Endometrium (tissue), 2 donors: ENCODE measurements around the gene DHX34.
"Not testable (repeated sequence)": the region's sequence is repeated elsewhere in the genome, so short reads cannot be mapped to it uniquely, and the experiment has no call there.

Experiments used
- FAIRE-seq: peaks from 2 replicates; lab custom pipeline; 2012; peaks lifted over from hg19 to GRCh38; lab: Jason Lieb, UNC
- donor health status: control.
- donor health status: control.

Gene DHX34

GRCh38 chr19:47331490-47331889 is 17.6 kb upstream of the DHX34 start:
- FAIRE-seq: no peak

DNA sequence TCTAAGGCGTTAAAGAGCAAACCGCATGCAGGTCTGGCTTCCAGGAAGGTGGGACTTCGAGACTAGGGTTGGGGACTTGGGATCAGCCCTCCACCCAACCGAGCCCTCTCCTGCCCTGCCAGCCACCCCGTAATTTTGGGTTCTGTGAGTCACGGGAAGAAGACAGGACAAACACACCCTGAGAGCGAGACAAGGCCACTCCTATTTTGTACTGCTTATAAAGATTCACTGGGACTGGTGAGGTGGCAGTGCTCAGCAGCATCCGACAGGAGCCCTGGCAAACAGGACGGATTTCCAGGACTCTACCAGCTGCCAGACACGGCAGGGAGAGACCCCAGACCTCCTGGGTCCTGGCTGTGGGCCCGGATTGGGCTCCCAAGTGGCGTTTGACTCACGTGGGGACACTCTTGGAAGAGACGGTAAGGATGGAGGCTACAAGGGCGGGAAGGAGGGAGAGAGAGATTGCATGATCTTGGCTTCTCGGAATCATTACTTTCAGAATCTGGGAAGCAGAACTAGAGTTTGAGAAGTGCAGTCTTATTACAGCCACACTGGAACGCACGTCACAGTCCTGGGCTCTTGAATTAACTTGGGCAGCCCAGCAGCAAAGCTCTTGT is 17.1 kb upstream of the DHX34 start, which contains the start of gene C5AR2:
Gene C5AR2, plus strand, starts transcription at position 245 of the 617 bp plus-strand sequence. CDS start 8,625 bp downstream, outside the sequence.
- FAIRE-seq: no peak

DNA sequence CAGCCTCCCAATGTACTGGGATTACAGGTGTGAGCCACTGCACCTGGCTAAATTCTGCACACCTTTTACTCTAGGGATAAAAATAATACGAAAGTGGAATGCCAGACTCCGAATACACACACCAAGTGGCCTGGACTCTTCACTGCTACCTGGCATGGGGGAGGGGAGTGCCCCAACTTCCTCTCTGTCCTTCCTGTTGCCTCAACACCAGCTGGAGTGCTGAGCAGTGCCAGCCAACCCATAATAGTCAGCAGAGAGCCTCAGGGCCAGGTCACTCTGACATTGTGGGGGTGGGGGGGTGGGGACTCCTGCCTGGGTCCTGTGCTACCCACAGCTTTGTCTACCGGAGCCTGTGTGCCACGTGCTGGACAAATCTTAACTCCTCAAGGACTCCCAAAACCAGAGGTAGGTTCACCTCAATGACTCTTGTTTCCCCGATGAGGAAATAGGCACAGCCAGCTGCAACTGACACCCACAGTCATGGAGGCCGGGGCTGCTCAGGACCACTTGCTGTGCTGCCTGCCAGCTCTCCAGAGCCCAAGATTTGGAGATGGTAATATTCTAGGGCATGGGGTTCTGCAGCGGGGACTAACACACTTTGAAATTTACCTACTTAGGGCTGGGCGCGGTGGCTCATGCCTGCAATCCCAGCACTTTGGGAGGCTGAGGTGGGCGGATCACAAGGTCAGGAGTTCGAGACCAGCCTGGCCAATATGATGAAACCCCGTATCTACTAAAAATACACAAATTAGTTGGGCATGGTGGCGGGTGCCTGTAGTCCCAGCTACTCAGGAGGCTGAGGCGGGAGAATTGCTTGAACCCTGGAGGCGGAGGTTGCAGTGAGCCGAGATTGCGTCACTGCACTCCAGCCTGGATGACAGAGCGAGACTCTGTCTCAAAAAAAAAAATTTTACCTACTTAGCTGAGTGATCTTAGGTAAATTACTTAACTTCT is 12.1 kb upstream of the DHX34 start:
- FAIRE-seq: not testable (repeated sequence)

DNA sequence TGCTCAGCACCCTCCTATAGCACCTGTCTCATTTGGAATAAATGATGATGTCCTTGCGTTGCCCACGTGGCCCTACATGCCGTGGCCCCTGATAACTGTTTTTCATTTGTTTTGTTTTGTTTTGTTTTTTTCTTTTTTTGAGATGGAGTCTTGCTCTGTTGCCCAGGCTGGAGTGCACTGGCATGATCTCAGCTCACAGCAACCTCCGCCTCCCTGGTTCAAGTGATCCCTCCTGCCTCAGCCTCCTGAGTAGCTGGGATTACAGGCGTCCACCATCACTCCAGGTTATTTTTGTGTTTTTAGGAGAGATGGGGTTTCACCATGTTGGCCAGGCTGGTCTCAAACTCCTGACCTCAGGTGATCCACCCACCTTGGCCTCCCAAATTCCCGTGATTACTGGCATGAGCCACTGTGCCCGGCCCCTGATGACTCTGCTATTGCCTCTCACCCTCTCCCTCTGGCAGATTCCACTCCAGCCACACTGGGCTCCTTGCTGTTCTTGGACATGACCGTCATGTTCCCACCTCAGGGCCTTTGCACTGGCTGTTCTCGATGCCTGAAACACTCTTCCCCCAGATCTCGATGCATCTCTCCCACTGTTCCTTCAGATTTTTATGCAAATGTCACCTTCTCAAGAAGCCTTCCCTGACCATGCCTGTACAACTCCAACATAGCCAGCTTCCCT is 9.8 kb upstream of the DHX34 start:
- FAIRE-seq: no peak

DNA sequence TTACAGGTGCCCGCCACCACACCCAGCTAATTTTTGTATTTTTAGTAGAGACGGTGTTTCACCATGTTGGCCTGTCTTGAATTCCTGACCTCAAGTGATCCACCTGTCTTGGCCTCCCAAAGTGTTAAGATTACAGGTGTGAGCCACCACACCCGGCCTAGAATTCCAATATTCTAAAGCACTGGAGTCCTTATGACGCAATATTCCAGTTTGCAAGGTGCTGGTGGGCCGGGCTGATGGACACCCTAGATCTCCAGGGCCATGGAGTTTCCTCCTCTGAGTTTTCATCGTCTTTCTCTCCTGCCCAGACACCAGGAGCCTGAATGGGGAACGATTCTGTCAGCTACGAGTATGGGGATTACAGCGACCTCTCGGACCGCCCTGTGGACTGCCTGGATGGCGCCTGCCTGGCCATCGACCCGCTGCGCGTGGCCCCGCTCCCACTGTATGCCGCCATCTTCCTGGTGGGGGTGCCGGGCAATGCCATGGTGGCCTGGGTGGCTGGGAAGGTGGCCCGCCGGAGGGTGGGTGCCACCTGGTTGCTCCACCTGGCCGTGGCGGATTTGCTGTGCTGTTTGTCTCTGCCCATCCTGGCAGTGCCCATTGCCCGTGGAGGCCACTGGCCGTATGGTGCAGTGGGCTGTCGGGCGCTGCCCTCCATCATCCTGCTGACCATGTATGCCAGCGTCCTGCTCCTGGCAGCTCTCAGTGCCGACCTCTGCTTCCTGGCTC is 8.5 kb upstream of the DHX34 start:
- FAIRE-seq: no peak

DNA sequence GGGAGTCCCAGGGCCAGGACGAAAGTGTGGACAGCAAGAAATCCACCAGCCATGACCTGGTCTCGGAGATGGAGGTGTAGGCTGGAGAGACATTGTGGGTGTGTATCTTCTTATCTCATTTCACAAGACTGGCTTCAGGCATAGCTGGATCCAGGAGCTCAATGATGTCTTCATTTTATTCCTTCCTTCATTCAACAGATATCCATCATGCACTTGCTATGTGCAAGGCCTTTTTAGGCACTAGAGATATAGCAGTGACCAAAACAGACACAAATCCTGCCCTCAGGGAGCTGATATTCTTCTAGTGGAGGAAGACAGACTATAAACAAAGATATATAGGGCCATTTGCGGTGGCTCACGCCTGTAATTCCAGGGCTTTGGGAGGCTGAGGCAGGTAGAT is 7.4 kb upstream of the DHX34 start:
- no peak for FAIRE-seq

DNA sequence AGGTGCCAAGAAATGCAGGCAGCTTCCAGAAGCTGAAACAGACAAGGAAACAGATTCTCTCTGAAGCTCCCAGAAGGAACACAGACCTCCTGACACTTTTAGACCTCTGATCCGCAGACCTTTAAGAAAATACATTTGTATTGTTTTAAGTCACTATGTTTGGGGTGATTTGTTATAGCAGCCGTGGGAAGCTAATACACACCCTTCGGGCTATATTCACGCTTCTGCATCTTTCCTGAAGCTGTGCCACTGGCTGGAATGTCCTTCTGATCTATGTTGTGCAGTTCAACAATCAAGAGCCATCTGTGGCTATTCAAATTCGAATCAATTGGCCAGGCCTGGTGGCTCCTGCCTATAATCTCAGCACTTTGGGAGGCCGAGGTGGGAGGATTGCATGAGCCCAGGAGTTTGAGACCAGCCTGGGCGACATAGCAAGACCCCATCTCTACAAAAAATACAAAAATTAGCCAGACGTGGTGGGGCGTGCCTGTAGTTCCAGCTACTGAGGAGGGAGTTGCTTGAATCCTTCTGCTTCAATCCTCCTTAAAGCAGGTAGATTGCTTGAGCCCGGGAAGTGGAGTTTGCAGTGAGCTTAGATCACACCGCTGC is 5.8 kb upstream of the DHX34 start:
- no peak for FAIRE-seq

DNA sequence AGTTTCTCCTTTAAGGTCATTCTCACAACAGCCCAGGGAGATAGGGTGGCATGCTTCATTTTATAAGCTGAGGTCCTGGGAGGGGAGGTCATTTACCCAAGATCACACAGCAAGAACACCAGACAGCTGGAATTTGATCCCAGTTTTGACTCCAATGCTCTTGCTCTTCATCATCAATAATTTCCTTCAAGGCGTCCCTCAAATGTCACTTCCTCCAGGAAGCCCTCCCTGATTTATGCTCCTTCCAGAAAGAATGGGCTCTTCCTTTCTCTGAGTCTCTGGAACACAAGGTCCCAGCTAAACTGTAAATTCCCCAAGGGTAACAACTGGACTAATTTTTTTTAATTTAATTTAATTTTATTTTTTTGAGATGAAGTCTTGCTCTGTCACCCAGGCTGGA is 4.7 kb upstream of the DHX34 start:
- FAIRE-seq: no peak

DNA sequence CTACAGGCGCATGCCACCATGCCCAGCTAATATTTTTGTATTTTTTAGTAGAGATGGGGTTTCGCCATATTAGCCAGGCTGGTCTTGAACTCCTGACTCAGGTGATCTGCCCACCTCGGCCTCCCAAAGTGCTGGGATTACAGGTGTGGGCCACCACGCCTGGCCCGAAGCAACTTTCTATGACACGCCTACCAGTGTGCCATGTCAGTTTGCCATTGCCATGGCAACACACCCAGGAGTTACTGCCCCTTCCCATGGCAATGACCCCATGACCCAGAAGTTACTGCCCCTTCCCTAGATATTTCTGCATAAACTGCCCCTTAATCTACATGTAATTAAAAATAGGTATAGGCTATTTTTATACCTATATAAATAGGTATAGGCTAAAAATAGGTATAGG is 3.1 kb upstream of the DHX34 start:
- FAIRE-seq: not testable (repeated sequence)

DNA sequence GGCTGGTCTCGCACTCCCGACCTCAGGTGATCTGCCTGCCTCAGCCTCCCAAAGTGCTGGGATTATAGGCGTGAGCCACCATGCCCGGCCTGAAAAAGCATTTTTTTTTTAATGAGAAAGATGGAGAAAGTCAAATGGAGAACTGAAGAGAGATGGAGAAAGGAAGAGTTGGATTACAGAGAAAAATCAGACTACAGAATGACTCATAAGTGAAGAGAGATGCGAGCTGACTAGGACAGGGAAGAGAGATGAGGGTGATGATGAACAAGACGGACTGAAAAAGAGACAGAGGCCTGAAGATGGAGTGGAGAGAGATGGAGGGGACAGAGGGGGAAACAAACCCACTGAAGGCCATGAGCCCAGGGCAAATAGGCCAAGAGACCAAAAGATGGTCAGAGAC is 1.5 kb downstream of the DHX34 start:
- no peak for FAIRE-seq

DNA sequence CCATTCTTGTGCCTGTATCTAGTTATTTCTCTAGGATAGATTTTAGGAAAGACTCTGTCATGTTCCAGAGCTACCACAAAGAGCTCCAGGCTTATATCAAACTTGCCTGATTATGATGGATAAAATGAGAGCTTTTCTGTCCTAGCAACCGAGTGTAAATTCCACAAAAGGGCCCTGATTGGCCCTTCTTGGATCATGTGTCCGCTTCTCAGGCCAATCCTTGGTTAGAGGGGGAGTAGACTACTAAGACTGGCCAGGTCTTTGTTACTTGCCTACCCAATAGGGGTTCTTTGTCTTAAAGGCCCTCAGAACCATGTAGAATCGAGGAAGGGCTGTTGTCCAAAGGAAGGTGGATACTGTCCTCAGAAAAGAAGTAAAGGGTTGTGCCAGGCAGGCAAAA is 2.4 kb downstream of the DHX34 start:
- no peak for FAIRE-seq

- no peak for FAIRE-seq
Measured at GRCh38 chr19:47352095-47352494, 3.0 kb downstream of the DHX34 start.

GRCh38 chr19:47353307-47353712 is 4.2 kb downstream of the DHX34 start:
- no peak for FAIRE-seq

- no peak for FAIRE-seq
Measured at GRCh38 chr19:47356900-47357299, 7.8 kb downstream of the DHX34 start.

- FAIRE-seq: no peak
Measured at GRCh38 chr19:47357788-47358680, 8.9 kb downstream of the DHX34 start.

DNA sequence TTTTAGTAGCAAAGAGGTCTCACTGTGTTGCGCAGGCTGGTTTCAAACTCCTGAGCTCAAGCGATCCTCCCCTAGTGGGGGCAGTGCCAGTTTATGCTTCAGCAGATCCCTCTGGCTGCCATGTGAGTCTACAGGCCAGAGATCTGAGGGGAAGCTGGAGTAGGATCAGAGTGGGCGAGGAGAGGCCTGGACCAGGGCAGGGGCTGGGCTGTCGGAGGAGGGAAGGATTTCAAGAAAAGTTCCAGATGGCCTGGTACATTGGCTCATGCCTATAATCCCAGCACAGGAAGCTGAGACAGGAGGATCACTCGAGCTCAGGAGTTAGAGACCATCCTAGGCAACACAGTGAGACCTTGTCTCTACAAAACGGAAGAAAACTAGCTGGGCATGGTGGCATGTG is 9.8 kb downstream of the DHX34 start:
- FAIRE-seq: no peak

DNA sequence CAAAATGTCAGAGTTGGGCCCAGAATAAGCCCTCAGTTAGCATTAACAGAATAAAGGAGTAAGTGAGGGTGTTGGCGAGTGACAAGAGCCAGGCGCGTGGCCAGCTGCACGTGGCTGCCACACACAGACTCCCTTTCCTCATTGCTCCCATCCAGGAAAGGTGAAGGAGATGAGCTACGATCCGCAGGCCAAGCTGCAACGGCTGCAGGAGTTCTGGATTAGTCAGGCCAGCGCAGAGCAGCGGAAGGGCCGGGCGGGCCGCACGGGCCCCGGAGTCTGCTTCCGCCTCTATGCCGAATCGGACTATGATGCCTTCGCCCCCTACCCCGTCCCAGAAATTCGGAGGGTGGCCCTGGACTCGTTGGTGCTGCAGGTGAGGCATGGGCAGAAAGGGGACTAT is 13.2 kb downstream of the DHX34 start:
- no peak for FAIRE-seq

DNA sequence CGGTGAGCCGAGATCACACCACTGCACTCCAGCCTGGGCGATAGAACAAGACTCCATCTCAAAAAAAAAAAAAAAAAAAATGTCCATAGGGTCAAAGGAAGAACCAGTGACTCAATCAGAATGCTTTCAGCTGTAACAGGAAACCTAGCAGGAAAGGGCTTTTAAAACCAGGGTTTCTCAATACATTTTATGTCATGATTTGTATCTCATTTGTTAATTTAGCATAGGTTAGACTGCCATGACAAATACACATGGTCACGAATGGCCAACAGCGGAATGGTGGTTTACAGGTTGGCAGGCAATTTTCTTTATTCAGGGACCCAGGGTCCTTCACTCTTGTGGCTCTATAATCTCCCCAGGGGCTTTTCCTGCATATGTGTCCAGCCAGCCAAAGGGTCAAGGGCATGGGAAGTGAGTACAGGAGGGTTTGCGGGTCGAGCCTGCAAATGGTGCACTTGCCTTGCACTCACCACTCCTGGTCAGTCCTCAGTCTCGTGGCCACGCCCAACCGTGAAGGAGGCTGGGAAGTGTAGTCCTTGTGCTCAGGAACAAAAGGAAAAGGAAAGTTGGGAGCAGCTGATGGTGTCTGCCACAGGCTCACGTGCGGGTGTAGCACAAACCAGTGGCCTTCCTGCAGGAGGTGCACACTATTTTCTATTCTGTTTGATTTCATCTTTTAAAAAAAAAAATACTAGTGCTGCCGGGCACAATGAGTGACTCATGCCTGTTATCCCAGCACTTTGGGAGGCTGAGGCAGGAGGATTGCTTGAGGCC is 14.8 kb downstream of the DHX34 start:
- FAIRE-seq: no peak

GRCh38 chr19:47365455-47365854 is 16.3 kb downstream of the DHX34 start:
- not testable (repeated sequence) for FAIRE-seq

DNA sequence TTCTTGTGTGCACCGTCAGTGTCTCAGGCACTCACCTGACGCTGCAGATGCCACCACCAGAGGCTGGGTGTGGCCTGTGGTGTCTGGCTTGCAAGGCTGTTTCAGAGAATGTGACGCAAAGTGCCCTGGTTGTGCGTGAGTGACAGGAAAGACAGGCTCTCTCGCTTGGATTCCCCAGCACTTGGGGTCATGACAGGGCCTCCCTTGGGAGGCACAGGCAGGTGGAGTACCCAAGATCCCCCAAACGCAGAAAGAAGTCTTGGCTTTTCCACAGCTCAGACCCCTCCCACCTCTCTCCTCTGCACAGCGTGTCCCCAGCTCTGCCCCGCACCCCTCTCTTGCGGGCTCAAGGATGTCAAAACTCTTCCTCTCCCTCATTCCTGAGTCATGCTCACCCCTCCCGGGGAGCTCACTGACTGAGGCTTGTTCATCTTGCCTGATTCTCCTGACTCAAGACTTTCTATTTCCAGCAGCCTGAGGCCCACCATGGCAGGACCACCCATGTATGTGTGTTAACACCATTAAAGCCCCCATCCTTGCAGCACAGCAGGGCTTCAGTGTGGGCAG is 21.0 kb downstream of the DHX34 start:
- no peak for FAIRE-seq
